Lung microvascular endothelial cell (primary cell): ENCODE results near the gene GLT1D1. TPM values are rescaled to one million over a fixed set of nuclear protein-coding genes. Genes with fewer than 3 reads are reported as not detected.
"Not testable (repeated sequence)": the region's sequence is repeated elsewhere in the genome, so short reads cannot be mapped to it uniquely, and the experiment has no call there.

Experiments
- DNase-seq, 2 donors: peaks; one replicate each; pipeline versions ENCODE4 v3.0.0 to v3.0.0-alpha.2; 2010; ENCODE audit warnings: low read depth in 2 of 2
- total RNA-seq: library from RNA; depleted of rRNA; stranded (reverse); fragments of >200 nt; gene quantifications from 2 replicates; pipeline ENCODE4 v1.2.1, GENCODE V29; 2014

The GLT1D1 gene
- total RNA-seq = not detected in 2 replicates

DNA sequence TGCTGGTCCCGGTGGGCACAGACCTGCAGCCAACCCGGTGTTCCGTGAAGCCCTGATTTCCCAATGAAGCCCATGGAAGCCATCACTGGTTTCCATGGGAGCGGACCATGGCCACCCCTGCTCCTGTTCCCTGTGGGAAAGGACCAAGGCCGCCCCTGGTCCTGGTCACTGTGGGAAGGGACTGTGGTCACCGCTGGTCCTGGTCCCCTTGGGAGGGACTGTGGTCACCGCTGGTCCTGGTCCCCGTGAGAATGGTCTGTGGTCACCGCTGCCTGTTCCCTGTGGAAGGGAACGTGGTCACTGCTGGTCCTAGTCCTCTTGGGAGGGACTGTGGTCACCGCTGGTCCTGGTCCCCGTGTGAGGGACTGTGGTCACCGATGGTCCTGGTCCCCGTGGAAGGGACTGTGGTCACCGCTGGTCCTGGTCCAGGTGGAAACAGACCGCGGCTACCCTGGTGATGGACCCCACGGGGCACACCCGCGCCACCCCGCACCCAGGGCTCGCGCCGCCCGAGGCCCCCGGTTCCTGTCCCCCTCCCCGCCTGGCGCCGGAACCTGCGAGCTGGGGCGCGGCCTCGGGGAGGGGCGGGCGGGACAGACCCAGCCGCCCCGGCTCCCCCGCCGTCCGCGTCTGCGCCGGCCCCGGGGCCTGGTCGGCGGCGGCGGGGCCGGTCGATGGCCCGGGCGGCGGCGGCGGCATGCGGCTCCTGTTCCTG is at the start of gene GLT1D1:
Gene GLT1D1 (plus strand): TSS at position 594 of the 715 bp plus-strand sequence. CDS start 104 bp downstream, at position 698.
- DNase-seq = no peak

DNA sequence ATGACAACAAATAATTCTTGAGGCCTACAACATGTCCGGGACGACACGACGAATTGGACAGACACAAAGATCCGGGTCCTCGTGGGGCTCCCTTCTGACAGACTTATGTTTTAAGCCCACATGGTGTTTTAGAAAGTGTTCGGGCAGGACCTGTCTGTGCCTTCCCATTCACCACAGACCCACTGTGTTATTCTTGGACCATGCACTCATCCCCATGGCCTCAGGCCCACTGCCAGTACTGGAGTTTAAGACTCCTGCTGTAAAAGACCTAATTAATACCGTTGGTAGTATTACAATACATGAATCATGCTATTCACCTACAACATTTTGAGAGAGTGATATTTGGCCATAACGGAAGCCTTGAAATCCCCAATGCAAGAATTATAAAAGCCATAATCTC is 49.5 kb upstream of the GLT1D1 start:
- DNase-seq = no peak

- DNase-seq = no peak
Observed at GRCh38 chr12:128804762-128805161, 48.5 kb upstream of the GLT1D1 start.

GRCh38 chr12:128805406-128805805 is 47.9 kb upstream of the GLT1D1 start:
- not testable (repeated sequence) for DNase-seq

GRCh38 chr12:128806573-128806972 is 46.7 kb upstream of the GLT1D1 start:
- no peak for DNase-seq

GRCh38 chr12:128807161-128807724 is 46.0 kb upstream of the GLT1D1 start:
- DNase-seq = no peak

DNA sequence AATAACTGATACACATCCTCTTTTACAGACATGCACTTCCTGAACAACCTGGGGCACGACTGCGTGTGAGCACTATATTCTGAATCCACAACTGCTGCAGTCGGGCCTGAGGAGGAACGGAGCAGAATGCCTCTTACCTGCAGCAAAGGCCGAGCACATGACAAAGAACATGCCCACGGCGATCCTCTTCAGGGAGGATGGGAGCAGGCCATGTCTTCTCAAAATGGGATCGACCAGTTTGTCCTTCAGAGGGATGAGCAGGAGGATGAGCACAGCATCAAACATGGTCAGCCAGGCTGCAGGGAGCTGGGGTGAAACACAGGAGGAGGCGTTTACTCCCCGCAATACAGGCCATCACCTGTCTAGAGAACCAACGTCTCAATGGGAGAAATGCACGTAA is 44.6 kb upstream of the GLT1D1 start:
- DNase-seq = no peak

DNA sequence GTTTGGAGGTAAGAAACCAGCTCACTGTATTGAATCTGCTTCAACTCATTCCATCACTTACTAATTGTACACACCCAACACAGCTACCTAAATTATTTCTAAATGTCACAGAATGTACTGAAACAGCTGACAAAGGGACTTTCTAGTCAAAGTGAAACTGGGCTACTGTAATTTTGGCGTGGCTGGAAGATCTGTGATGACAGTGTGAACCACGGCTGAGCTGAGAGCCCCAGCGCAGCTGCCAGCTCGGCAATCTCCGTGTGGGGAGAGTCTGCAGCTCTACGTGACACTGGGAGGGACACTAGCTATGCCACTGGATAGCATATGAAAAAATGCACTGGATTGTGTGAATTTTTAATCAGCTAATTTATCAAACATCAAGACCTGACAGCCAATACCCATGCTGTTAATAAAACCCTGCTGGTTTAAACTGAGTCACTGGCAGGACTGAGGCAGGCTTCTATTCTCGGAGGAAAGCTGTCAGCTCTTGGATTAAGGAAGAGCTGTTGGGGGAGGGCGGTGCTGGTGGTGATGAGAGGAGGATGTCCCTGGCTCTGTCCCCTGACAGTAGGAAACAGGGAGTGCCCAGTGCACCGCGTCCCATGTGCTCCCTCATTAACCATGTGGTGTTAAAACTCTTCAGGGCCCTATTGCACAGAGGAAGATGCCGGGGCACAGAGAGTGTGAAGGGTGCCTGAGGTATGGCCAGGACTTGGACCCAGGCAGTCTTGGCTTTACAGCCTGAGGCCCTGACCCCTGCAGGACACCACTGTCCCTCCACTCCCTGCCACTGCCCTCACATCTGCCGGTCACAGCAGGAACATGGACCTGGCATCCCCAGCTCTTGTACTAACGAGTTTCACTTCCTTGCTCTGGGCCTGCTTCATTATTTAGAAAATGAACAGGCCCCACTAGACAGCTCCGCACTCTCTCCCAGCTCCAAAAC is 42.8 kb upstream of the GLT1D1 start:
- DNase-seq = peak in 1 of 2 donors; percentile 27

DNA sequence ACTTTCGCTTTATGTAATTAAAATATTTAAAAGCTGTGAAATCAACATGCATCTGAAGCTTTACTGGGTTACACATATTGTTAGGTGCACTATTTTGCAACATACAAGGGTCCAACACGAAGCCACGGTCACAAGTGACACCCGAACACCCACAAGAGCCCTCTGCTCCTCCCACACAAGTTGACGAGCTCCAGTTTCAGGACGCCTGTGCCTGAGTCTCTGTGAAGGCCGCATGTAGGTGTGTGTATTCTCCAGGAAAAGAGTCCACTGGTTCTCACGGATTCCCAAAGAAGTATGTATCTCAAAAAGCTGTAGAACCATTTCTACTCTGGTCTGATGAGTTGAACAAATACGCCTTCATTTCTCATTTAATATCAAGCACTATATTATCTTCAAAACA is 41.5 kb upstream of the GLT1D1 start:
- no peak for DNase-seq

GRCh38 chr12:128813392-128813791 is 39.9 kb upstream of the GLT1D1 start:
- DNase-seq = no peak

DNA sequence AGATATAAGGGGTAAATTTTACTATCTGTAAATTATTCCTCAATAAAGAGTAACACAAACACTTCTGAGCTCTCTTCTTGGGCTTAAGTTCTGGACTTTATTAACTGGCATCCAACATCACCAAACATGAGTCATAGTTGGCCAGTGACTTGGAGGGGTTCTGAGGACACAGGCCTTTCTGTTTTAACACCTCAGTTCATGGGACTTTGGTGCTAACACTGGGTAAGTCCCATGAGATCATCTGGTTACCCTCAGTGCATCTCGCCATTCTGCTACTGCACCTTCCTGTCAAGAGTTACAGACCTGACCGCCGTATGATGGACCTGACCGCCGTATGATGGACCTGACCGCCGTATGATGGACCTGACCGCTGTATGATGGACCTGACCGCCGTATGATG is 39.4 kb upstream of the GLT1D1 start:
- no peak for DNase-seq

DNA sequence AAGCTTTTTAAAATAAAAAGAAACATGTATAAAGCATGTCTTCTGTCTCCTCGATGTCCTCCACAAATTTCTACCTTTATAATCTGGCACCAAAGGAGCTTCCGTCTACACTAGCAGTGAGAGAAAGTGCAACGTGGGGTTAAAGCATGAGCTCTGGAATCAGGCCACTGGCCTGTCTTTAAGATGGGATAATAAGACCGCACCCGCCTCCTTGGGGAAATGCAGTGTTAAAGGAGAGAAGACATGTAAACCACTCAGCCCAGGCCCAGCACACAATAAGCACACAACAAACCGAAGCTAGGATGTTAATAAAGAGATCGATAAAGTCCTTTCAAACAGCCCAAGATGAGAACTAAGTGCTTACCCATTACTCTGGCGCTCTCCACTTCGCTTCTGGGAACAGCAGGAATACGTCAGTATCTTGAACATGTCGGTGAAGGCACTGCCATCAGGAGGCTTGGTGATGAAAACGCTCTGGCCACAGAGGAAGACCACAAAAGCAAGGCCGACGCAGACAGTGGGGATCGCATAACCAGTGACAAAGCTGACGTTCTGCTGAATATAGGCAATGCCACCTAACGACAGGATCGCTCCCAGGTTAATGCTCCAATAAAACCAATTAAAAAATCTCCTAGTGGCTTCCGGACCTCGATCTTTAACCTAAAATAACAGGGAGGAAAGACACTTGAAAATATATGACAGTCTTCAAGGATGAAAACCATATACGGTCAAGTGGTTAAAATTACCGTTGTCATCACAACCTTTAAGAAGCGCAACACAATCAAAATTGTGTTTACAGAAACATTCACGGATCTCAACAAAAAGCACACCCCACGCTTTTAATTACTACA is 38.6 kb upstream of the GLT1D1 start:
- no peak for DNase-seq

DNA sequence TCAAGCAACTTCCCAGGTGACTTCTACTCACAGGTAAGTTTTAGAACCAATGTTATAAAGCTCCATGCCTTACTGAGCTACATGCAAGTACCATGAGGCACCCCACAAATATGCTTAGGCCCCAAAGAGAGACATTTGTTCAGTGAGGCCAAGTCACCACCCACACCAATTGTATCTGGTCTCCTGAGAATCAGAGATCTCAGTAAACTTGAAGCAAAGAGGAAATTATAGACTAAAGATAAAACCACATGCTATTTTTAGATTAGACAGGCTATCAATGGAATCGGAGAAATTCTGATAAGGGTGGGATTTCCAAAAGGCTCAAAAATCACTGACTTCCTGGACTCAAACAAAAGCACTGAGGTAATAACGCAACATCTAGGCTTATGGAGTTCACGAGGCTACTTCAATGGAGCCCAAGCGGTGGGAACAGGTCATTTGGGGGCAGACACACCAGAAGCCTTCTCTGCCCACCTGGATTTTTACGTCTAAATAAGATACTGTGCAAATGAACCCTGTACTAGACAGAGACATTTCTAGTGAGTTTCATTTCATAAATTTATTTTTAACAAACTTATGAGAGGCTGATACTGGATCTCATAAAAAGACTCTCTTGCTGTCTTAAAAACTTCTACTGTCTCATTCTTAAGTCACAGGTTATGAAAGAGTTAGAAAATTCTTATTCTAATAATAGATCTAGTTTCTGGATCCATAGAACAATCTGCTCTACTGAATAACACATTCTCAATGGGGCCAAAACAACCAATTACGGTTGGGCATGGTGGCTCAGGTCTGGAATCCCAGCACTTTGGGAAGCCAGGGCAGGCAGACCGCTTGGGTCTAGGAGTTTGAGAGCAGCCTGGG is 37.3 kb upstream of the GLT1D1 start:
- no peak for DNase-seq

DNA sequence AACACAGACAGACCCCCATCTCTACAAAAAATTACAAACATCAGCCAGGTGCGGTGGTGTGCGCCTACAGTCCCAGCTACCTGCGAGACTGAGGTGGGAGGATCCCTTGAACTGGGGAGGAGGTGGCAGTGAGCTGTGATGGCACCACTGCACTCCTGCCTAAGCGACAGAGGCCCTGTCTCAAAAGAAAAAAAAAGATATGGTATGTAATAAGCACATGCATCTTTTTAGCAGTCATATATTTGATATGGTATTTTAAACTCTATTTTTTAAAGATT is 36.7 kb upstream of the GLT1D1 start:
- DNase-seq = no peak

DNA sequence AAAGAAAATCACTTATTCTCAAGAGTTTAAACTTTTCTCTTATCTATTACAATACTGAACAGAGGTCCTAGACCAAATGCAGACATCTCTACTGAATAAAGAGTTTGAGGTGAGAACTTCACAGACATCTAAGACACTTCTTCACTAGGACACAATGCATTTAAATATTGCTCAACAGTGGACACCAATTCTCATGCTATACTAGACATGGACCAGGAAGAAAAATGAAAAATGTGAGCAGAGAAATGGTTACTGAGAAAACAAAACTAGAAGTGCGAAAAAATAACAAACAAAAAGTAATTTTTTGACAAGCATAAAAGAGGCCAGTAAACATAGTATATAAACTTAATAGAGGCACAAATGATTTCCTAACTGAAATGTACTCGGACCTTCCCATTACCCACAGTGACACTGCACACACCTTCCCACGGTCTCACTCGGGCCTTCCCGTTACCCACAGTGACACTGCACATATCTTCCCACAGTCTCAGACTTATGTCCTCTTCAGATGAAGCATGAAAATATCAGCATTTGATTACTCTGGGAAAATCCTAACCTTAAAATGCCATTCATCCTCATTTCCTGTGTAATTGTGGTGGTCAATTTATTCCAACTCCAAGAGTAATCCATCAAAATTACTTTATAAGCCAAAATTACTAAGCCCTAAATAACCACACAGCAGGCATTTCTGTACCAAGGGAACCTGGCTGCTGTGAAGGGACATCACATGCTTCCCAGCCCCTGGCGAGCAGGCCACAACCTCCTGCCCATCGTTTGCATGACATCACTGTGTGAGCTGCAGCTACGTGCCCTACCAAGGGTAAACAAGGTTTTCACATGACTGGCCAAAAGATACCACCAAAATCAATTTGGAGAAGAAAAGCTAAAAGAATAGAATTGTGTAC is 35.9 kb upstream of the GLT1D1 start:
- peak; percentile 82 to 84 for DNase-seq

GRCh38 chr12:128818065-128819022 is 34.9 kb upstream of the GLT1D1 start:
- peak in 1 of 2 donors; percentile 77 for DNase-seq

DNA sequence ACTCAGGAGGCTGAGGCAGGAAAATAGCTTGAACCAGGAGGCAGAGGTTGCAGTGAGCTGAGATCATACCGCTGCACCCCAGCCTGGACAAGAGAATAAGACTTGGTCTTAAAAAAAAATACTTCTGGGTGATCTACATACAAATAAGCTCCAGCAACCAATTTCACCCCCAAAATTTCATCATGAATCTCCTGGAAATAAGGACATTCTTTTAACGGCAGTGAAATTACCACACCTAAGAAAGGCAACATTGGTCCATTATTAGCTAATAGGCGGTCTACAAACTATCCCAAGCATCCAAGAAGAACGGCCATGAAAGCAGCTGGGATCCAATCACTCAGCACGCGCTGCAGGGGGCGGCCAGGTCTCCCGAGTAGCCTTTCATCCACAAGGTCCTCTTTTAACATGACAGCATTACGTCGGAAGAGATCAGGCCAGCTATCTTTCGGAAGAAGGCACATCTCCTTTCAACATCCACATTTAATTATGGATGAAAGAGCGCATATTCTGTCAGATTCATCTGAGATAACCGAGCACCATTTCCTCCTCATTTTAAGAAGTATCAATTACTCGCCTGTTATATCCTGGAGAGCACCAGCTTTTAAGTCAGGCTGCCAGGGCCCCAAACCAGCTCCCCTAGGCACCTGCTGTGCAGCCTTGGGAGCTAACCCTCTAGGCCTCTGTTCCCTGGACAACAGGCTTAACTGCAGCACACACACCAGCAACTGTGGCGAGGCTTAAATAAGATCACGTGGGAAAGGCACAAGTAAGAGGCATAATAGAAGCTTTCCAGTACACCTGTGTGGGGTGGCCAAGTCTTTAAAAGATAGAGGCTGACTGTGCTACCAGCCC is 33.8 kb upstream of the GLT1D1 start:
- no peak for DNase-seq
